Ovary (tissue), 3 donors: ENCODE data around the gene DCST1.

Source experiments
- CTCF ChIP-seq, 3 donors: fragments of 450-650 bp in 2 of 3; fragments of 200-600 bp in 1 of 3; IDR thresholded peaks; one replicate each; pipeline versions ENCODE4 v1.5.1 to v1.8.0; 2016 to 2022; ENCODE audit warnings: antibody characterized with exemption in 3 of 3, mild to moderate bottlenecking in 1 of 3
- EP300 ChIP-seq: sonication (generic); formaldehyde crosslinking; IDR thresholded peaks from one replicate; pipeline ENCODE4 v1.6.1; 2017; ENCODE audit warnings: antibody characterized with exemption
- POLR2A ChIP-seq: fragments of 450-650 bp; IDR thresholded peaks from one replicate; pipeline ENCODE4 v1.6.1; 2017; ENCODE audit warnings: antibody characterized with exemption, mild to moderate bottlenecking, moderate library complexity
- donor health status: DM: no; HTN: no; CAD: no.

GRCh38 chr1:154989195-154989860 lies 44.3 kb upstream of the DCST1 start:
- TF ChIP-seq CTCF (IDR thresholded peaks at IDR 0.05) (no peak), POLR2A (no peak), EP300 (no peak)
